Peyer's patch (tissue), 4 donors: ENCODE measurements around the gene BACE1. TPM values are rescaled to one million over a fixed set of nuclear protein-coding genes. Genes with fewer than 3 reads are reported as not detected.

Experiments used
- DNase-seq, 3 donors: peaks; one replicate each; pipeline ENCODE4 v3.0.0-alpha.2; 2017 to 2019
- H3K27ac ChIP-seq, 4 donors: fragments of 200-600 bp; sonication (generic); one replicate each; pipeline ENCODE4 v1.5.1; 2016 to 2019
- H3K27me3 ChIP-seq, 2 donors: fragments of 200-600 bp; sonication (generic); one replicate each; pipeline ENCODE4 v1.5.1; 2019
- H3K36me3 ChIP-seq, 3 donors: fragments of 200-600 bp; sonication (generic); one replicate each; pipeline ENCODE4 v1.5.1; 2016 to 2019
- H3K4me1 ChIP-seq, 4 donors: fragments of 200-600 bp; sonication (generic); one replicate each; pipeline ENCODE4 v1.5.1; 2016 to 2019
- H3K4me3 ChIP-seq, 4 donors: fragments of 200-600 bp; sonication (generic); 1 replicate in 3 of 4; 2 replicates in 1 of 4; pipeline ENCODE4 v1.5.1; 2016 to 2019; ENCODE audit warnings: mild to moderate bottlenecking in 1 of 4
- H3K9me3 ChIP-seq, 4 donors: fragments of 200-600 bp; sonication (generic); one replicate each; pipeline ENCODE4 v1.5.1; 2016 to 2019; ENCODE audit warnings: mild to moderate bottlenecking in 1 of 4
- CTCF ChIP-seq, 6 experiments: fragments of 450-650 bp in 4 of 6; fragments of 200-600 bp in 2 of 6; sonication (generic) in 1 of 6; IDR thresholded peaks; one replicate each; pipeline ENCODE4 v1.5.1; 2017 to 2019; ENCODE audit warnings: antibody characterized with exemption in 6 of 6, mild to moderate bottlenecking in 3 of 6, moderate library complexity in 1 of 6
- POLR2A ChIP-seq, 2 donors: fragments of 450-650 bp; IDR thresholded peaks; one replicate each; pipeline ENCODE4 v1.5.1; 2017; ENCODE audit warnings: antibody characterized with exemption in 2 of 2, mild to moderate bottlenecking in 2 of 2, moderate library complexity in 2 of 2
- total RNA-seq, 4 donors: library from RNA; depleted of rRNA; stranded (reverse); fragments of >200 nt; gene quantifications; one replicate each; pipeline ENCODE4 v1.1.0, GENCODE V29; 2016

Gene BACE1
- total RNA-seq, 4 donors from 2014 or later, result 5.6 to 11.4 (median 8.9) TPM

GRCh38 chr11:117335399-117335798, 19.3 kb upstream of the BACE1 start:
- TF ChIP-seq POLR2A (IDR thresholded peaks at IDR 0.05) (no peak), CTCF (IDR thresholded peaks at IDR 0.05) (no peak)
- no peaks in the 10 kb centered on the region for H3K27me3 ChIP-seq
- no peak for DNase-seq
- H3K4me1 ChIP-seq, result no peaks in the 10 kb centered on the region
- no peaks in the 10 kb centered on the region for H3K9me3 ChIP-seq
- no peak overlapping the region for H3K27ac ChIP-seq
- peaks cover 0 to 10% (median 0%) of the 10 kb centered on the region in 3 donors for H3K36me3 ChIP-seq
- H3K4me3 ChIP-seq, result no peak overlapping the region

GRCh38 chr11:117334896-117335295, 18.8 kb upstream of the BACE1 start:
- H3K4me1 ChIP-seq, result no peaks in the 10 kb centered on the region
- H3K27ac ChIP-seq, result no peak overlapping the region
- no peak for TF ChIP-seq POLR2A (IDR thresholded peaks at IDR 0.05)
- no peak for TF ChIP-seq CTCF (IDR thresholded peaks at IDR 0.05)
- H3K9me3 ChIP-seq, result no peaks in the 10 kb centered on the region
- H3K27me3 ChIP-seq, result no peaks in the 10 kb centered on the region
- no peak overlapping the region for H3K4me3 ChIP-seq
- H3K36me3 ChIP-seq, result peaks cover 0 to 5% (median 0%) of the 10 kb centered on the region in 3 donors
- no peak for DNase-seq

- no peak for DNase-seq
Observed at GRCh38 chr11:117333917-117334316, 17.9 kb upstream of the BACE1 start.

GRCh38 chr11:117332843-117333242, 16.8 kb upstream of the BACE1 start:
- Histone ChIP-seq H3K27me3 (no peaks in the 10 kb centered on the region), H3K4me3 (no peak overlapping the region), H3K36me3 (no peaks in the 10 kb centered on the region), H3K27ac (no peak overlapping the region), H3K9me3 (no peaks in the 10 kb centered on the region), H3K4me1 (peaks cover 0 to 12% (median 0%) of the 10 kb centered on the region in 4 donors)
- TF ChIP-seq CTCF (IDR thresholded peaks at IDR 0.05) (no peak), POLR2A (IDR thresholded peaks at IDR 0.05) (no peak)
- DNase-seq, result peak in 1 of 3 donors; percentile 9

More at GRCh38 chr11:117333917-117334316, 17.9 kb upstream of the BACE1 start:
- Histone ChIP-seq H3K4me1 (peaks cover 0 to 6% (median 0%) of the 10 kb centered on the region in 4 donors), H3K9me3 (no peaks in the 10 kb centered on the region), H3K4me3 (no peak overlapping the region), H3K27ac (no peak overlapping the region), H3K27me3 (no peaks in the 10 kb centered on the region), H3K36me3 (no peaks in the 10 kb centered on the region)
- no peak for TF ChIP-seq CTCF (IDR thresholded peaks at IDR 0.05)
- TF ChIP-seq POLR2A (IDR thresholded peaks at IDR 0.05), result no peak

GRCh38 chr11:117328375-117329010, 12.4 kb upstream of the BACE1 start:
- H3K4me1 ChIP-seq, result peaks cover 0 to 12% (median 0%) of the 10 kb centered on the region in 4 donors
- H3K4me3 ChIP-seq, result peak overlapping the region; percentile 74 to 91 (median 80)
- peak overlapping the region; percentile 82 to 95 (median 88) for H3K27ac ChIP-seq
- H3K36me3 ChIP-seq, result no peaks in the 10 kb centered on the region
- peak in 1 of 3 donors; percentile 53 for DNase-seq
- TF ChIP-seq CTCF (IDR thresholded peaks at IDR 0.05) (no peak), POLR2A (IDR thresholded peaks at IDR 0.05) (no peak)
- H3K27me3 ChIP-seq, result no peaks in the 10 kb centered on the region
- no peaks in the 10 kb centered on the region for H3K9me3 ChIP-seq
